LNCaP clone FGC (cell line): ENCODE results near the gene PHKA2.

Source experiments
- DNase-seq: peaks from one replicate; pipeline ENCODE4 v3.0.0-alpha.2; 2011; ENCODE audit warnings: low read depth
- H3K4me3 ChIP-seq: 2 replicates; pipeline ENCODE4 v1.5.1; 2011; ENCODE audit warnings: mild to moderate bottlenecking, low read depth, low read length, control low read depth
- TF ChIP-seq, protein P1 (sequence below): IDR thresholded peaks from 2 replicates; pipeline ENCODE4 v1.5.1; 2012; ENCODE audit warnings: mild to moderate bottlenecking; ENCODE audit not compliant: control insufficient read depth, insufficient read depth; ENCODE audit errors: extremely low read depth

PHKA2 gene

DNA sequence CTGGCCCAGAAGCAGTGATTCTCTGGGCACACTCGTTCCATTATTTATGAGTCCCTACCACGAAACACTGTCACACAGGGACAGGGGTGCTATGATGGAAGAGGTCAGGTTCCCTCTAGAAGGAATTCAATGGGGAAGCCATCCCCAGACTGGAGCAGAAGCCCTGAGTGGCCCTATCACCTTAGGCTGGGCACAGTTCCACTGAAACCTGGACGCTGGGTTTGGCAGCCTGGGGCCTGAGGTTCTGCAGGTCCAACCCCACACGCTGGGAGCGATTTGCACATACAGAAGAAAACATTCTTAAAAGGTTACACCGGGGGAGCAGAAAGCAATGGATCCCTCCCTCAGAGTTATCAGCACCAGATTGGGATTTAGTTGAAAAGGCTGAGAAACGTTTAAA, 63.3 kb downstream of the PHKA2 start:
- H3K4me3 ChIP-seq, result no peak overlapping the region
- TF ChIP-seq, protein P1, sequence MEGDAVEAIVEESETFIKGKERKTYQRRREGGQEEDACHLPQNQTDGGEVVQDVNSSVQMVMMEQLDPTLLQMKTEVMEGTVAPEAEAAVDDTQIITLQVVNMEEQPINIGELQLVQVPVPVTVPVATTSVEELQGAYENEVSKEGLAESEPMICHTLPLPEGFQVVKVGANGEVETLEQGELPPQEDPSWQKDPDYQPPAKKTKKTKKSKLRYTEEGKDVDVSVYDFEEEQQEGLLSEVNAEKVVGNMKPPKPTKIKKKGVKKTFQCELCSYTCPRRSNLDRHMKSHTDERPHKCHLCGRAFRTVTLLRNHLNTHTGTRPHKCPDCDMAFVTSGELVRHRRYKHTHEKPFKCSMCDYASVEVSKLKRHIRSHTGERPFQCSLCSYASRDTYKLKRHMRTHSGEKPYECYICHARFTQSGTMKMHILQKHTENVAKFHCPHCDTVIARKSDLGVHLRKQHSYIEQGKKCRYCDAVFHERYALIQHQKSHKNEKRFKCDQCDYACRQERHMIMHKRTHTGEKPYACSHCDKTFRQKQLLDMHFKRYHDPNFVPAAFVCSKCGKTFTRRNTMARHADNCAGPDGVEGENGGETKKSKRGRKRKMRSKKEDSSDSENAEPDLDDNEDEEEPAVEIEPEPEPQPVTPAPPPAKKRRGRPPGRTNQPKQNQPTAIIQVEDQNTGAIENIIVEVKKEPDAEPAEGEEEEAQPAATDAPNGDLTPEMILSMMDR, result no peak
- no peak for DNase-seq

DNA sequence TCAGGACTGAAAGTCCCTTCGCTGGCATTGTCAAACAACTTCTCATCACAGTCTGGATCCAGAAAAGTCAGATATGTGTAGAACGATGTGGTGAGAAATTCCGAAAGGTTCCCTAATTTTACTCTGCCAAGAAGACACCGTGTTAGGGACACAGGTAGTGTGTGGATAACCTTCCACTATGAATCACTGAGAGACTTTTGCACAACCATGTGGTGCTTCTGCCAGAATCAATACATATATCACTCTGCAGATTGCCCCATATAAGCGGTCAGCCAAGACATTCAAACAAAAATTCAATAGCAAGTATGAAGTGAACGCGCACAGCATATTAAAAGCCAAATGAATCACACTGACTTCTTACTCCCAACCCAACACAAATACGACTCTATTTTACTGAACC, 63.8 kb downstream of the PHKA2 start:
- no peak for DNase-seq
- H3K4me3 ChIP-seq, result no peak overlapping the region
- TF ChIP-seq, protein P1, result no peak

DNA sequence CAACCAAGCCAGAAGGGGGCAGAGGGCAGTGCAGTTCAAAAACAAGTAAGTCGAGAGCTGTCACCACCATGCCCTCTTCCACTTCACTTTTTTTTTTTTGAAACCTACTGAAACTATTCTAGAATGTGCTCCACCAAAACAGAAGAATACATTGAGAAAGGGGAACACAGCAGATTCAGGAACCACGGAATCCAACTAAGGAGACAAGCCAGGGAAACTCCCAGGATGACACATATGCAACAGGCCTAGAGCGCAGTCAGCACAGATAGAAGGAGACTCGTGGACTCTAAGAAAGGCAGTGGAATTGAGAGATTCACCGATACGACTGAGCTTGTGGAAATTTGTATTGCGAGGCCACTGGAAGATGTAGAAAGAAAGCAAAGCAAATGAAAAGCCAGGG, 66.1 kb downstream of the PHKA2 start:
- DNase-seq, result no peak
- no peak overlapping the region for H3K4me3 ChIP-seq
- TF ChIP-seq, protein P1, result no peak

DNA sequence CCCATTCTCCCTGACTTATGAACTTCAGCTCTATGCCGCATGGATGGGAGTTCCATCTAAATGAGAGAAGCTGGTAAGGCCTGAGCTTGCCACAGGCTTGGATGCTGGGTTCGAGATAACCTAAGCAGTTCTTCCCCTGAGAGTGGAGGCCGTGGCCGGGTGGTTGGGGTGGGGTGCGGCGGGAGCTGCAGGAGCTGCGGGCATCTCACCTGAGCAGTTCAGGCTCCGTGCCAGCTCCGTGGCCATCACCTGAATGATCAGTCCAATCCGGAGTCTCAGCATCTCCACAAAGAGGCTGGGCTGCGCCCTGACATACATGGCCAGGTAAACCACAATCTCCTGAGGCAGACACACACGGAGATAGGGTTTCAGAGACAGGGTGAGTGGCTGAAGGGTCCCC, 77.6 kb downstream of the PHKA2 start:
- H3K4me3 ChIP-seq, result no peak overlapping the region
- DNase-seq, result no peak
- TF ChIP-seq, protein P1, result no peak

DNA sequence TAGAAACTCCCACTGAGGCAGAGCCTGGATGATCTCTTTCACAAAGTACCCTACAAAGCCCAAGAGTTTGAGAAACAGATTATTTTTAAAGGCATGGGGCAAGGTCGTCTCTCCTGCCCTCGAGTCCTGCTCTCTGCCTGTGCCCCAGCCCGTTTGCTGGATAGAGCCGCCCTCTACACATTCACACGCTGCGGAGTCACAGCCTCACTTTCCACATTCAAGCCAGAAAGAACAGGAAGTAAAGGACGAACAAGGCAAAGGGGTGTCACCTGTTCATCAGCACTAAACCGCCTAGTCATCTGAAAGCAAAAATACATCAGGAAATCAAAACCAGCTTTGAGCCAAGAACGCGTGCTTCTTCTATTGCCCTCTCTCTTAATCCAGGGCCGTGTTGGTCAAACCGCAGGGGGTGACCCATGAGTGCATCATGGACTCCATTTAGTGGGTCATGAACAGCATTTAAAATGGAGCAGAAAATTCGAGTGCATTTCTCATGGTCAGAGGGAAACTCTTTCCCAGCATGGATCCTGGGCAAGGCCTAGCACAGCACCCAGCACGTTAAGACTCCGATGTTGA, 83.4 kb downstream of the PHKA2 start:
- DNase-seq, result no peak
- no peak overlapping the region for H3K4me3 ChIP-seq
- TF ChIP-seq, protein P1, result no peak

DNA sequence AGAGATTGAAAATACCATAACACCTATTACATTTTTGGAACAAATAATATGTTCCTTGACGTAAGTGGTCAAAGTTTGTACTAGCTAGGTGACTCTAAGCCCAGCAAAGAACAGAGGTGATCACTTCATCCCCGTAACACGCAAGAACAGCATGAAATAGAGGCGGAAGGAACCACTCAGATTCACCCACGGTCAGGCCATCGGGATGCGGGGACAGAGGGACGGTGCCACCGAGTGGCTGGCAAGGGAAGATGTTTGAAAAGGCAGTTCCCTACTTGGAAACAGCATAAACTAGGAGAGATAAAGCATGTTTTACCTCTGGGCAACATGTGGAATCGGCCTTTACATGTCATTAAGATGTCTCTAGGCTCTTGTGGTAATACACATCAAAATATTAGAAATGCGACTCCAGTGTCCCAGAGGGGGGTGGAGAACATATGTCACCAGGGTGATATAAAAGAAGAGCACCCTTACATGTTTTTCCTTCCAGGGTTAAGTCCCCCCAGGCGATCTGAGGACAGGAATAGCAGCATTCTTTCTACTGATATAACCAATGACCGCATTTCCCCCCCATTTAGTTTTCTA, 84.0 kb downstream of the PHKA2 start:
- no peak overlapping the region for H3K4me3 ChIP-seq
- TF ChIP-seq, protein P1, result peak; percentile 64
- no peak for DNase-seq

DNA sequence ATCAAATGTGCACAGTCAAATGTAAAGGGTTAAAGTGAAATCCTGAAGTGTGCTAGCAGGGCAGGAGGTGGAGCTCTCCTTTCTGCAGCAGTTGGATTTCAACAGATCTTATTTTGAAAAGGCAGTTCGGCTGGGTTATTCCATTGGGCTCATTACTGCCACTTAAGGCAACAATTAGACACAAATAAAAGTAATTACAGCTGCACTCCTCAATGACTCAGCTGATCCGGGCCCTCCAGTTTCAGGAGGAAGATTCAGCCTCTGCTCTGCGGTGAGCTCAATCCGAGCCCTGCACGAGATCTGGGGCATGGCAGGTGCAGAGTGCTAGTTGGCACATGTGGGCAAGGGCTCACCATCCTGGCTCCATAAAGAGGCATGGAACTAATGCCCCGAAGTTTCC, 85.4 kb downstream of the PHKA2 start:
- TF ChIP-seq, protein P1, result no peak
- H3K4me3 ChIP-seq, result no peak overlapping the region

More for the DNA sequence above, 85.4 kb downstream of the PHKA2 start:
- DNase-seq, result no peak
